HepG2 (cell line): ENCODE measurements around the gene ZCCHC8. TPM values are rescaled to one million over a fixed set of nuclear protein-coding genes. Genes with fewer than 3 reads are reported as not detected.

ENCODE experiments used
- ATAC-seq: fragments of 200-7000 bp; cut with Tn5 transposase; 3 replicates; pipeline ENCODE4 v1.9.1; 2020; ENCODE audit warnings: mild to moderate bottlenecking, moderate library complexity
- BruUV-seq: library from RNA; stranded (reverse); fragments of 400-500 nt; replicated peaks from 2 replicates; lab custom pipeline; 2021; lab: Mats Ljungman, UMichigan
- CTCF ChIA-PET: fragments of 300-600 bp; formaldehyde crosslinking; extraction: SDS; loops from one replicate; lab custom pipeline; 2021; ENCODE audit warnings: low total read pairs, inconsistent platforms, low intra/inter-chr PET ratio; lab: Yijun Ruan, JAX
- POLR2A ChIA-PET: fragments of 350-600 bp; sonication (Branson Sonifier 250); formaldehyde crosslinking; loops from one replicate; lab custom pipeline; 2020; ENCODE audit warnings: antibody characterized with exemption, inconsistent platforms; lab: Yijun Ruan, JAX
- DNase-seq: peaks from one replicate; pipeline ENCODE4 v3.0.0-alpha.2; 2015; ENCODE audit warnings: low spot score
- FAIRE-seq: peaks from 3 replicates; lab custom pipeline; 2011; peaks lifted over from hg19 to GRCh38; lab: Jason Lieb, UNC
- H2AFZ ChIP-seq: one replicate; pipeline ENCODE4 v1.6.1; 2011; ENCODE audit warnings: low read length, inconsistent platforms
- H3K27ac ChIP-seq: fragments of 300-600 bp; 3 replicates; pipeline ENCODE4 v1.8.0; 2011; ENCODE audit warnings: mixed run types, mild to moderate bottlenecking, mixed read lengths, low read length, inconsistent platforms; ENCODE audit not compliant: insufficient read depth; ENCODE audit errors: extremely low read length
- H3K27me3 ChIP-seq, 2 experiments: fragments of 200-600 bp in 1 of 2; 2 replicates in 1 of 2; 3 replicates in 1 of 2; pipeline versions ENCODE4 v1.6.0 to v1.8.0; 2011; ENCODE audit warnings: low read length in 2 of 2, mild to moderate bottlenecking in 2 of 2, moderate library complexity in 2 of 2, inconsistent platforms in 1 of 2; ENCODE audit not compliant: insufficient read depth in 2 of 2, control insufficient read depth in 1 of 2
- H3K36me3 ChIP-seq, 2 experiments: fragments of 200-600 bp in 1 of 2; replicated peaks in 1 of 2; 2 replicates in 1 of 2; 3 replicates in 1 of 2; pipeline versions ENCODE4 v1.5.1 to v1.8.0; 2011; ENCODE audit warnings: low read length in 2 of 2, inconsistent platforms in 1 of 2; ENCODE audit not compliant: insufficient read depth in 2 of 2, control insufficient read depth in 1 of 2
- H3K4me1 ChIP-seq: 2 replicates; pipeline ENCODE4 v1.5.1; 2012; ENCODE audit warnings: low read length, inconsistent platforms; ENCODE audit not compliant: insufficient read depth
- H3K4me2 ChIP-seq: 2 replicates; pipeline ENCODE4 v1.6.0; 2011; ENCODE audit warnings: low read depth, low read length, inconsistent platforms
- H3K4me3 ChIP-seq, 3 experiments: fragments of 200-600 bp in 1 of 3; sonication (generic), shearing (Covaris generic) in 1 of 3; replicated peaks in 1 of 3; 2 replicates each; pipeline ENCODE4 v1.5.1; 2011 to 2016; ENCODE audit warnings: low read length in 3 of 3, inconsistent platforms in 2 of 3, low read depth in 2 of 3, mild to moderate bottlenecking in 2 of 3, control low read depth in 1 of 3, mixed read lengths in 1 of 3; ENCODE audit not compliant: insufficient read depth in 1 of 3
- H3K79me2 ChIP-seq: one replicate; pipeline ENCODE4 v1.6.1; 2011; ENCODE audit warnings: low read length, inconsistent platforms; ENCODE audit not compliant: insufficient read depth
- H3K9ac ChIP-seq: 2 replicates; pipeline ENCODE4 v1.6.0; 2011; ENCODE audit warnings: mild to moderate bottlenecking, low read depth, low read length, inconsistent platforms; ENCODE audit not compliant: insufficient read depth
- H3K9me3 ChIP-seq: 2 replicates; pipeline ENCODE4 v1.5.1; 2012; ENCODE audit warnings: mild to moderate bottlenecking, low read length
- H4K20me1 ChIP-seq: 2 replicates; pipeline ENCODE4 v1.6.0; 2011; ENCODE audit warnings: inconsistent platforms, mild to moderate bottlenecking, low read length, moderate library complexity; ENCODE audit not compliant: insufficient read depth
- DPF2 ChIP-seq: sonication (generic); formaldehyde crosslinking; IDR thresholded peaks from 2 replicates; pipeline ENCODE4 v1.4.0; 2020; ENCODE audit warnings: mild to moderate bottlenecking, low read depth, missing genetic modification reagents, borderline replicate concordance
- GATAD2A ChIP-seq: IDR thresholded peaks from 2 replicates; pipeline ENCODE4 v1.6.1; 2016
- HDAC1 ChIP-seq: sonication (generic); formaldehyde crosslinking; IDR thresholded peaks from 2 replicates; pipeline ENCODE4 v1.5.1; 2020; ENCODE audit warnings: mild to moderate bottlenecking, missing genetic modification reagents
- JUN ChIP-seq: sonication (generic); formaldehyde crosslinking; IDR thresholded peaks from 2 replicates; pipeline ENCODE4 v1.4.0; 2020; ENCODE audit warnings: mild to moderate bottlenecking, missing genetic modification reagents
- MEF2D ChIP-seq: sonication (generic); formaldehyde crosslinking; IDR thresholded peaks from 2 replicates; pipeline ENCODE4 v1.5.1; 2020; ENCODE audit warnings: mild to moderate bottlenecking, missing genetic modification reagents
- NFIC ChIP-seq: IDR thresholded peaks from 2 replicates; pipeline ENCODE4 v1.6.1; 2012; ENCODE audit warnings: mild to moderate bottlenecking, low read length, inconsistent platforms
- RXRB ChIP-seq: IDR thresholded peaks from 2 replicates; pipeline ENCODE4 v1.6.1; 2016; ENCODE audit warnings: borderline replicate concordance, missing genetic modification reagents, missing compliant biosample characterization
- SMAD3 ChIP-seq: sonication (generic); formaldehyde crosslinking; IDR thresholded peaks from 2 replicates; pipeline ENCODE4 v1.4.0; 2020; ENCODE audit warnings: missing genetic modification reagents
- SOX5 ChIP-seq: IDR thresholded peaks from 2 replicates; pipeline ENCODE4 v1.6.1; 2016; ENCODE audit warnings: borderline replicate concordance
- SP140L ChIP-seq: sonication (generic); formaldehyde crosslinking; IDR thresholded peaks from 2 replicates; pipeline ENCODE4 v1.4.0; 2020; ENCODE audit warnings: missing genetic modification reagents, borderline replicate concordance
- SSRP1 ChIP-seq: IDR thresholded peaks from 2 replicates; pipeline ENCODE4 v1.6.1; 2016; ENCODE audit warnings: control low read depth
- STAT5B ChIP-seq: sonication (generic); formaldehyde crosslinking; IDR thresholded peaks from 2 replicates; pipeline ENCODE4 v1.4.0; 2020; ENCODE audit warnings: missing genetic modification reagents
- ZNF550 ChIP-seq: sonication (generic); formaldehyde crosslinking; IDR thresholded peaks from 2 replicates; pipeline ENCODE4 v1.4.0; 2020; ENCODE audit warnings: mild to moderate bottlenecking, missing genetic modification reagents, borderline replicate concordance
- ZNF629 ChIP-seq: sonication (generic); formaldehyde crosslinking; conservative IDR thresholded peaks from 2 replicates; pipeline ENCODE4 v1.5.0; 2020; ENCODE audit warnings: missing genetic modification reagents
- ZNF792 ChIP-seq: IDR thresholded peaks from 2 replicates; pipeline ENCODE4 v1.6.1; 2016
- WGBS: methylation state at CpG from one replicate; pipeline ENCODE4 v1.1.6; 2017; ENCODE audit warnings: low lambda C conversion rate; 5-methylcytosine and 5-hydroxymethylcytosine counted together
- in situ Hi-C: cut with HindIII; loops from 2 replicates; pipeline ENCODE4 v1.10.0; 2017; ENCODE audit warnings: low pct_unique_long_range_greater_than_20kb; ENCODE audit not compliant: extremely low pct_ligation_motif_present
- intact Hi-C: fragments of 100-400 bp; cut with micrococcal nuclease; formaldehyde crosslinking; loops from one replicate; pipeline ENCODE4 v1.10.0; 2022; ENCODE audit not compliant: unreplicated experiment
- polyA plus RNA-seq, 8 experiments: library from polyadenylated mRNA; depleted of rRNA in 3 of 8; stranded (reverse) in 7 of 8; unstranded in 1 of 8; fragments of >200 nt; fragmentation: Illumina TruSeq in 4 of 8; extraction: Trizol in 4 of 8; gene quantifications; 2 replicates each; pipeline versions ENCODE4 v1.2.1 to v1.2.3, GENCODE V29; 2011 to 2016; ENCODE audit warnings: low read depth in 4 of 8, missing spikeins in 1 of 8, mixed read lengths in 1 of 8; ENCODE audit not compliant: insufficient read depth in 1 of 8
- total RNA-seq, 5 experiments: library from RNA; depleted of rRNA; stranded (reverse); fragments of >200 nt; fragmentation: Illumina TruSeq; extraction: Trizol; gene quantifications; 2 replicates each; pipeline ENCODE4 v1.2.3, GENCODE V29; 2016; ENCODE audit warnings: low read depth in 1 of 5
- TF ChIP-seq, protein P1 (sequence below), 2 experiments: fragments of 450-650 bp in 1 of 2; sonication (generic) in 1 of 2; formaldehyde crosslinking; IDR thresholded peaks; 2 replicates each; pipeline versions ENCODE4 v1.5.0 to v1.8.0; 2020 to 2022; ENCODE audit warnings: mild to moderate bottlenecking in 1 of 2, missing genetic modification reagents in 1 of 2
- TF ChIP-seq, protein P2 (sequence below): sonication (generic); formaldehyde crosslinking; IDR thresholded peaks from 2 replicates; pipeline ENCODE4 v1.8.0; 2022; ENCODE audit warnings: missing genetic modification reagents, mild to moderate bottlenecking, inconsistent platforms, borderline replicate concordance
- TF ChIP-seq, protein P3 (sequence below): sonication (generic); formaldehyde crosslinking; IDR thresholded peaks from 2 replicates; pipeline ENCODE4 v1.4.0; 2020; ENCODE audit warnings: missing genetic modification reagents, borderline replicate concordance

The ZCCHC8 gene
- total and polyA plus RNA-seq, 2 of the 13 experiments (the other 11 are each of a cell fraction or from before 2014, with no cell fraction given), result 18.6 to 20.9 TPM

DNA sequence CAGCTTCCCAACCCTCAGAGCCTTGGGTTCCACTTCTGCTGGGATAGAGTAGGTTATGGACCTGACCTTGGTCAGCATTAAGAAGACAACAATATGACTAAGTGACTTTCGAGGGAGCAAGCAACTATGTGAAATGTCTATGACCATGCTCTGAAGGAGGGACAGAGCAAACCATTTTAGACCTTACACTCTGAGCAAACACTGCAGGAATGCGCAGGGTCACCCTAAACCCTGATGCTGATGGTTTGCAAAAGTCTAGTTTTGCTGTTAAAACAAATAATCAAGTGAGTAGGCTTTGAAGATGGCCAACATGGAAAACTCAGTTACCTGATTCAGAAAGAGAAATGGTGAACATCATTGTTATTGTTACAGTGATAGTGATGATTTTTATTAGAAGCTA is 8.7 kb downstream of the ZCCHC8 start:
- peak; percentile 91 for ATAC-seq
- H3K36me3 ChIP-seq, result peaks cover 8 to 30% of the 10 kb centered on the region in 2 experiments
- peak; percentile 71 for TF ChIP-seq SOX5
- TF ChIP-seq, protein P1, sequence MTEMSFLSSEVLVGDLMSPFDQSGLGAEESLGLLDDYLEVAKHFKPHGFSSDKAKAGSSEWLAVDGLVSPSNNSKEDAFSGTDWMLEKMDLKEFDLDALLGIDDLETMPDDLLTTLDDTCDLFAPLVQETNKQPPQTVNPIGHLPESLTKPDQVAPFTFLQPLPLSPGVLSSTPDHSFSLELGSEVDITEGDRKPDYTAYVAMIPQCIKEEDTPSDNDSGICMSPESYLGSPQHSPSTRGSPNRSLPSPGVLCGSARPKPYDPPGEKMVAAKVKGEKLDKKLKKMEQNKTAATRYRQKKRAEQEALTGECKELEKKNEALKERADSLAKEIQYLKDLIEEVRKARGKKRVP (CRISPR knock-in tag; IDR thresholded peaks at IDR 0.05), result 0 out of 4 replicates have a peak, but pooled peaks of 1 of the 2 experiments have one; percentile 39
- peak; percentile 34; the same call in 1 of the 2 replicates for TF ChIP-seq NFIC
- peak; percentile 93 for TF ChIP-seq GATAD2A (CRISPR knock-in tag)
- TF ChIP-seq ZNF792 (CRISPR knock-in tag), result 0 out of 2 replicates have a peak, but pooled peaks have one; percentile 41
- TF ChIP-seq ZNF550 (CRISPR knock-in tag), result no peak
- TF ChIP-seq ZNF629 (CRISPR knock-in tag), result 0 out of 2 replicates have a peak, but pooled peaks have one; percentile 10
- peak; percentile 38; the same call in 1 of the 2 replicates for TF ChIP-seq HDAC1 (CRISPR knock-in tag)
- TF ChIP-seq SSRP1 (CRISPR knock-in tag), result peak; percentile 73; the same call in 1 of the 2 replicates
- TF ChIP-seq MEF2D (CRISPR knock-in tag), result no peak
- TF ChIP-seq RXRB (CRISPR knock-in tag), result peak; percentile 63; the same call in 1 of the 2 replicates
- TF ChIP-seq, protein P2, sequence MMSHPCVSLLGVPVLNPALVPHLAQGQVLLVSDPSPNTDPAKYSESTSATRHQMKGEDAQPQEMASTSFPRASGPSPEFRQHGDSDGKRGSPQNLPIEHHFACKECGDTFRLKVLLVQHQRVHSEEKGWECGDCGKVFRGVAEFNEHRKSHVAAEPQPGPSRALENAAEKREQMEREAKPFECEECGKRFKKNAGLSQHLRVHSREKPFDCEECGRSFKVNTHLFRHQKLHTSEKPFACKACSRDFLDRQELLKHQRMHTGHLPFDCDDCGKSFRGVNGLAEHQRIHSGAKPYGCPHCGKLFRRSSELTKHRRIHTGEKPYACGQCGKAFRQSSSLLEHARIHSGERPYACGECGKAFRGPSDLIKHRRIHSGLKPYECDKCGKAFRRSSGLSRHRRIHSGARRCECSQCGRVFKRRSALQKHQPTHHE (CRISPR knock-in tag), result no peak
- TF ChIP-seq SMAD3 (CRISPR knock-in tag), result peak; percentile 58; the same call in 1 of the 2 replicates
- TF ChIP-seq JUN (CRISPR knock-in tag), result 0 out of 2 replicates have a peak, but pooled peaks have one; percentile 44
- TF ChIP-seq SP140L (CRISPR knock-in tag), result no peak
- TF ChIP-seq DPF2 (CRISPR knock-in tag), result peak; percentile 49; the same call in 1 of the 2 replicates
- TF ChIP-seq STAT5B (CRISPR knock-in tag), result 0 out of 2 replicates have a peak, but pooled peaks have one; percentile 16
- TF ChIP-seq, protein P3, sequence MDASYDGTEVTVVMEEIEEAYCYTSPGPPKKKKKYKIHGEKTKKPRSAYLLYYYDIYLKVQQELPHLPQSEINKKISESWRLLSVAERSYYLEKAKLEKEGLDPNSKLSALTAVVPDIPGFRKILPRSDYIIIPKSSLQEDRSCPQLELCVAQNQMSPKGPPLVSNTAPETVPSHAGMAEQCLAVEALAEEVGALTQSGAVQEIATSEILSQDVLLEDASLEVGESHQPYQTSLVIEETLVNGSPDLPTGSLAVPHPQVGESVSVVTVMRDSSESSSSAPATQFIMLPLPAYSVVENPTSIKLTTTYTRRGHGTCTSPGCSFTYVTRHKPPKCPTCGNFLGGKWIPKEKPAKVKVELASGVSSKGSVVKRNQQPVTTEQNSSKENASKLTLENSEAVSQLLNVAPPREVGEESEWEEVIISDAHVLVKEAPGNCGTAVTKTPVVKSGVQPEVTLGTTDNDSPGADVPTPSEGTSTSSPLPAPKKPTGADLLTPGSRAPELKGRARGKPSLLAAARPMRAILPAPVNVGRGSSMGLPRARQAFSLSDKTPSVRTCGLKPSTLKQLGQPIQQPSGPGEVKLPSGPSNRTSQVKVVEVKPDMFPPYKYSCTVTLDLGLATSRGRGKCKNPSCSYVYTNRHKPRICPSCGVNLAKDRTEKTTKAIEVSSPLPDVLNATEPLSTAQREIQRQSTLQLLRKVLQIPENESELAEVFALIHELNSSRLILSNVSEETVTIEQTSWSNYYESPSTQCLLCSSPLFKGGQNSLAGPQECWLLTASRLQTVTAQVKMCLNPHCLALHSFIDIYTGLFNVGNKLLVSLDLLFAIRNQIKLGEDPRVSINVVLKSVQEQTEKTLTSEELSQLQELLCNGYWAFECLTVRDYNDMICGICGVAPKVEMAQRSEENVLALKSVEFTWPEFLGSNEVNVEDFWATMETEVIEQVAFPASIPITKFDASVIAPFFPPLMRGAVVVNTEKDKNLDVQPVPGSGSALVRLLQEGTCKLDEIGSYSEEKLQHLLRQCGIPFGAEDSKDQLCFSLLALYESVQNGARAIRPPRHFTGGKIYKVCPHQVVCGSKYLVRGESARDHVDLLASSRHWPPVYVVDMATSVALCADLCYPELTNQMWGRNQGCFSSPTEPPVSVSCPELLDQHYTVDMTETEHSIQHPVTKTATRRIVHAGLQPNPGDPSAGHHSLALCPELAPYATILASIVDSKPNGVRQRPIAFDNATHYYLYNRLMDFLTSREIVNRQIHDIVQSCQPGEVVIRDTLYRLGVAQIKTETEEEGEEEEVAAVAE (CRISPR knock-in tag), result 0 out of 2 replicates have a peak, but pooled peaks have one; percentile 26

More for the DNA sequence above, 8.7 kb downstream of the ZCCHC8 start:
- Histone ChIP-seq H3K4me1 (peaks cover 88% of the 10 kb centered on the region), H3K4me2 (peak overlapping the region; percentile 28; the same call in 1 of the 2 replicates), H2AFZ (no peak overlapping the region), H3K4me3 (no peak overlapping the region), H3K9me3 (no peaks in the 10 kb centered on the region), H3K79me2 (peaks cover 23% of the 10 kb centered on the region), H3K27ac (peak overlapping the region; percentile 69), H3K9ac (no peak overlapping the region; the same call in 1 of the 2 replicates), H4K20me1 (0 out of 2 replicates have a peak, but pooled peaks cover 3% of the 10 kb centered on the region), H3K27me3 (no peaks in the 10 kb centered on the region)
- ChIA-PET POLR2A (interaction anchor here (0.8 to 7.0 kb wide), 4 partner anchors 8 to 86 kb away, joined by 3 to 122 read pairs (median 8); partner anchors contain the start of genes KNTC1, RSRC2 and ZCCHC8), CTCF (interaction anchor here (1.4 kb wide), 1 partner anchor 9 kb away, joined by 3 read pairs; the partner anchor contains the start of gene ZCCHC8)
- in situ Hi-C loops (no loop called here), intact Hi-C loops (no loop called here)
- DNase-seq (peak; percentile 89), FAIRE-seq (peak; percentile 88)
- no TSS peak for BruUV-seq
- 5% methylated on average over 2 of the region's 2 CpGs for WGBS
